CD14-positive monocyte (primary cell): Measurements from ENCODE around the gene IGF2BP1. TPM values are rescaled to one million over a fixed set of nuclear protein-coding genes. Genes with fewer than 3 reads are reported as not detected.
"Not testable (repeated sequence)": the region's sequence is repeated elsewhere in the genome, so short reads cannot be mapped to it uniquely, and the experiment has no call there.

Source experiments
- DNase-seq, 3 donors: peaks; one replicate each; pipeline ENCODE4 v3.0.0-alpha.2; 2011 to 2022
- H2AFZ ChIP-seq: 2 replicates; pipeline ENCODE4 v1.6.0; 2012; ENCODE audit warnings: mild to moderate bottlenecking, low read depth, low read length, inconsistent platforms; ENCODE audit not compliant: insufficient read depth, poor library complexity, severe bottlenecking
- H3K27ac ChIP-seq, 2 donors: 1 replicate in 1 of 2; 2 replicates in 1 of 2; pipeline ENCODE4 v1.5.1; 2012 to 2013; ENCODE audit warnings: low read length in 2 of 2, control low read depth in 1 of 2, inconsistent platforms in 1 of 2, low read depth in 1 of 2, mild to moderate bottlenecking in 1 of 2
- H3K27me3 ChIP-seq, 2 donors: one replicate each; pipeline versions ENCODE4 v1.6.0 to v1.6.1; 2011 to 2013; ENCODE audit warnings: low read length in 2 of 2; ENCODE audit not compliant: control insufficient read depth in 2 of 2, insufficient read depth in 2 of 2
- H3K36me3 ChIP-seq, 2 donors: replicated peaks in 1 of 2; 1 replicate in 1 of 2; 2 replicates in 1 of 2; pipeline versions ENCODE4 v1.5.1 to v1.6.1; 2012 to 2013; ENCODE audit warnings: low read length in 2 of 2, control low read depth in 1 of 2, inconsistent platforms in 1 of 2, mild to moderate bottlenecking in 1 of 2; ENCODE audit not compliant: insufficient read depth in 2 of 2, control insufficient read depth in 1 of 2
- H3K4me1 ChIP-seq, 2 donors: 1 replicate in 1 of 2; 2 replicates in 1 of 2; pipeline versions ENCODE4 v1.5.1 to v1.6.1; 2012 to 2013; ENCODE audit warnings: low read length in 2 of 2, control low read depth in 1 of 2, inconsistent platforms in 1 of 2, mild to moderate bottlenecking in 1 of 2, moderate library complexity in 1 of 2; ENCODE audit not compliant: insufficient read depth in 2 of 2, control insufficient read depth in 1 of 2
- H3K4me2 ChIP-seq: replicated peaks from 2 replicates; pipeline ENCODE3; 2012; ENCODE audit warnings: low read length, moderate library complexity, mild to moderate bottlenecking; ENCODE audit not compliant: poor library complexity, severe bottlenecking; ENCODE audit errors: extremely low read depth
- H3K4me3 ChIP-seq, 3 experiments: fragments of 200-600 bp in 1 of 3; sonication (generic) in 1 of 3; replicated peaks in 1 of 3; 1 replicate in 2 of 3; 2 replicates in 1 of 3; pipeline ENCODE4 v1.5.1; 2011 to 2013; ENCODE audit warnings: low read length in 3 of 3, mild to moderate bottlenecking in 3 of 3, control low read depth in 2 of 3, low read depth in 2 of 3, inconsistent platforms in 1 of 3, moderate library complexity in 1 of 3
- H3K79me2 ChIP-seq: 2 replicates; pipeline ENCODE4 v1.6.0; 2012; ENCODE audit warnings: mild to moderate bottlenecking, control low read depth, inconsistent platforms, low read length, moderate library complexity; ENCODE audit not compliant: insufficient read depth
- H3K9ac ChIP-seq: 2 replicates; pipeline ENCODE4 v1.6.0; 2017; ENCODE audit warnings: low read length, mild to moderate bottlenecking; ENCODE audit not compliant: insufficient read depth, poor library complexity, severe bottlenecking
- H3K9me3 ChIP-seq, 2 donors: replicated peaks in 1 of 2; 1 replicate in 1 of 2; 2 replicates in 1 of 2; pipeline versions ENCODE4 v1.5.1 to v1.6.1; 2012 to 2013; ENCODE audit warnings: low read length in 2 of 2, control low read depth in 1 of 2; ENCODE audit not compliant: control insufficient read depth in 1 of 2, insufficient read depth in 1 of 2
- H4K20me1 ChIP-seq: 2 replicates; pipeline ENCODE4 v1.6.0; 2012; ENCODE audit warnings: mild to moderate bottlenecking, low read length, control low read depth, moderate library complexity; ENCODE audit not compliant: insufficient read depth
- H3K27ac Mint-ChIP-seq, 7 donors: one replicate each; pipeline ENCODE4 v1.8.0; 2020; ENCODE audit warnings: mild to moderate bottlenecking in 7 of 7, mixed read lengths in 7 of 7, moderate library complexity in 6 of 7, inconsistent platforms in 2 of 7
- H3K27me3 Mint-ChIP-seq, 3 donors: one replicate each; pipeline ENCODE4 v1.8.0; 2021 to 2022; ENCODE audit warnings: low read depth in 3 of 3, mild to moderate bottlenecking in 3 of 3, mixed read lengths in 3 of 3, moderate library complexity in 3 of 3, inconsistent platforms in 1 of 3
- H3K36me3 Mint-ChIP-seq, 2 donors: one replicate each; pipeline ENCODE4 v1.8.0; 2020; ENCODE audit warnings: mixed read lengths in 2 of 2, inconsistent platforms in 1 of 2, mild to moderate bottlenecking in 1 of 2
- H3K4me1 Mint-ChIP-seq: one replicate; pipeline ENCODE4 v1.8.0; 2020; ENCODE audit warnings: mild to moderate bottlenecking, mixed read lengths
- H3K4me3 Mint-ChIP-seq, 2 donors: one replicate each; pipeline ENCODE4 v1.8.0; 2020; ENCODE audit warnings: mild to moderate bottlenecking in 2 of 2, mixed read lengths in 2 of 2, moderate library complexity in 1 of 2
- H3K9me3 Mint-ChIP-seq, 7 donors: one replicate each; pipeline ENCODE4 v1.8.0; 2020 to 2022; ENCODE audit warnings: mixed read lengths in 7 of 7, mild to moderate bottlenecking in 6 of 7, moderate library complexity in 6 of 7, inconsistent platforms in 2 of 7
- CTCF ChIP-seq: fragments of 200-600 bp; IDR thresholded peaks from one replicate; pipeline ENCODE4 v1.8.0; 2022; ENCODE audit warnings: antibody characterized with exemption, mild to moderate bottlenecking
- WGBS: methylation state at CpG from one replicate; pipeline ENCODE4 v1.1.5; 2013; ENCODE audit warnings: missing lambda C conversion rate; ENCODE audit not compliant: insufficient coverage; 5-methylcytosine and 5-hydroxymethylcytosine counted together
- intact Hi-C, 2 donors: fragments of 100-400 bp; cut with micrococcal nuclease; formaldehyde crosslinking; loops; one replicate each; pipeline versions ENCODE4 v1.15.0 to v1.15.1; 2023
- polyA plus RNA-seq, 3 donors: library from polyadenylated mRNA; depleted of rRNA in 1 of 3; unstranded in 2 of 3; stranded (reverse) in 1 of 3; fragments of 300-500 nt in 2 of 3; fragments of >200 nt in 1 of 3; fragmentation: Illumina TruSeq in 2 of 3; gene quantifications; 1 replicate in 2 of 3; 2 replicates in 1 of 3; pipeline ENCODE4 v1.2.3, GENCODE V29; 2012 to 2021

IGF2BP1 gene
- polyA plus RNA-seq, 3 donors, result not detected

- H4K20me1 ChIP-seq, result no peaks in the 10 kb centered on the region
- H3K36me3 Mint-ChIP-seq, result no peaks in the 10 kb centered on the region
- peaks cover 0 to 8% (median 7%) of the 10 kb centered on the region in 3 donors for H3K27me3 Mint-ChIP-seq
Observed at GRCh38 chr17:49100601-49101000, 103.4 kb downstream of the IGF2BP1 start.

GRCh38 chr17:49101054-49101534 is 103.9 kb downstream of the IGF2BP1 start:
- H3K9me3 ChIP-seq, result no peaks in the 10 kb centered on the region
- H3K27ac ChIP-seq, result no peak overlapping the region
- no peaks in the 10 kb centered on the region for H3K36me3 ChIP-seq
- Mint-ChIP-seq H3K27ac (no peak overlapping the region), H3K4me1 (no peaks in the 10 kb centered on the region), H3K36me3 (no peaks in the 10 kb centered on the region), H3K9me3 (no peaks in the 10 kb centered on the region), H3K4me3 (no peak overlapping the region), H3K27me3 (peaks cover 0 to 10% (median 7%) of the 10 kb centered on the region in 3 donors)
- WGBS, result 81% methylated on average over 3 of the region's 4 CpGs
- H3K4me2 ChIP-seq, result no peak overlapping the region
- no peaks in the 10 kb centered on the region for H3K79me2 ChIP-seq
- no peak overlapping the region for H2AFZ ChIP-seq
- H3K4me3 ChIP-seq, result no peak overlapping the region
- H3K9ac ChIP-seq, result no peak overlapping the region
- DNase-seq, result no peak
- H4K20me1 ChIP-seq, result no peaks in the 10 kb centered on the region
- no peaks in the 10 kb centered on the region for H3K27me3 ChIP-seq
- intact Hi-C loops, result no loop called here
- H3K4me1 ChIP-seq, result no peaks in the 10 kb centered on the region
- no peak for TF ChIP-seq CTCF

More at GRCh38 chr17:49100601-49101000, 103.4 kb downstream of the IGF2BP1 start:
- no peaks in the 10 kb centered on the region for H3K9me3 ChIP-seq
- no peaks in the 10 kb centered on the region for H3K27me3 ChIP-seq
- H2AFZ ChIP-seq, result no peak overlapping the region
- H3K27ac Mint-ChIP-seq, result no peak overlapping the region
- intact Hi-C loops, result no loop called here
- no peaks in the 10 kb centered on the region for H3K79me2 ChIP-seq
- no peak for TF ChIP-seq CTCF
- no peaks in the 10 kb centered on the region for H3K4me1 Mint-ChIP-seq
- H3K9me3 Mint-ChIP-seq, result no peaks in the 10 kb centered on the region
- no peak for DNase-seq
- H3K9ac ChIP-seq, result no peak overlapping the region
- H3K27ac ChIP-seq, result no peak overlapping the region
- H3K36me3 ChIP-seq, result no peaks in the 10 kb centered on the region
- no peak overlapping the region for H3K4me2 ChIP-seq
- no peak overlapping the region for H3K4me3 ChIP-seq
- no peak overlapping the region for H3K4me3 Mint-ChIP-seq
- H3K4me1 ChIP-seq, result no peaks in the 10 kb centered on the region

- H3K27me3 ChIP-seq, H3K79me2 ChIP-seq, H3K4me2 ChIP-seq, H3K9me3 Mint-ChIP-seq, DNase-seq, H3K4me1 Mint-ChIP-seq, intact Hi-C loops, H3K36me3 Mint-ChIP-seq, H2AFZ ChIP-seq, H4K20me1 ChIP-seq, H3K4me1 ChIP-seq, H3K9me3 ChIP-seq, H3K4me3 ChIP-seq, H3K27ac Mint-ChIP-seq, H3K36me3 ChIP-seq, H3K4me3 Mint-ChIP-seq, H3K27ac ChIP-seq, H3K9ac ChIP-seq: not testable (repeated sequence)
- H3K27me3 Mint-ChIP-seq, result peaks cover 0 to 14% (median 13%) of the 10 kb centered on the region in 3 donors
- WGBS, result 90% methylated on average over 2 of the region's 14 CpGs
Observed at GRCh38 chr17:49103360-49103759, 106.2 kb downstream of the IGF2BP1 start.
